NCI-H2081 (cell line): ENCODE data around the gene PPIG.
"Not testable (repeated sequence)": the region's sequence is repeated elsewhere in the genome, so short reads cannot be mapped to it uniquely, and the experiment has no call there.

Experiments used
- DNase-seq, 2 experiments: peaks; one replicate each; lab custom pipeline; 2025; lab: John Stamatoyannopoulos, UW

The PPIG gene

DNA sequence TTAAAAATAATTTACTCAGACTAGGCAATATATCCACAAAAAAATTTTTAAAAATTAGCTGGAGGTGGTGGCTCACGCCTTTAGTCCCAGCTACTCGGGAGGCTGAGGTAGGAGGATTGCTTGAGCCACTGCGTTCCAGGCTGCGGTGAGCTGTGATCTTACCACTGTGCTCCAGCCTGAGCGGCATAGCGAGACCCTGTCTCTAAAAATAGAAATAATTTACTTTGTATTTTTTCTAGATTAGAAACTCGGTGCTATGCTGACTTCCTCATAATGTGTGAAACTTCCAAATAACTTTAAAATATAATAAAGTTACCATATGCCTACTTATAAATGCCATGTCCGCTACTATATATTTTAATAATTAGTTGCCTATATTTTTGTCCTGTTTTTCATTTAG is 6.7 kb downstream of the PPIG start:
- DNase-seq, result no peak

DNA sequence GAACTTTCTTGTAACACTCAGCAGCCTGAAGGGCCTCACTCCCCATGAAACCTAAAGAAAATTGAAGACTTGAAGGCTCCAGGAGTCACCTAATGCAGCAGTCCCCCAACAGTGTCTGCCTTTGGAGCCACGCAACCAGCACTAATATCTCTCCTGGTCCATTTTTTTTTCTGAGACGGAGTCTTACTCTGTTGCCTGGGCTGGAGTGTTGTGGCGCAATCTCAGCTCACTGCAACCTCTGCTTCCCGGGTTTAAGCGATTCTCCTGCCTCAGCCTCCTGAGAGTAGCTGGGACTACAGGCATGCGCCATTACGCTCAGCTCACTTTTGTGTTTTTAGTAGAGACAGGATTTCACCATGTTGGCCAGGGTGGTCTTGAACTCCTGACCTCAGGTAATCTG is 12.4 kb downstream of the PPIG start:
- DNase-seq, result not testable (repeated sequence)

DNA sequence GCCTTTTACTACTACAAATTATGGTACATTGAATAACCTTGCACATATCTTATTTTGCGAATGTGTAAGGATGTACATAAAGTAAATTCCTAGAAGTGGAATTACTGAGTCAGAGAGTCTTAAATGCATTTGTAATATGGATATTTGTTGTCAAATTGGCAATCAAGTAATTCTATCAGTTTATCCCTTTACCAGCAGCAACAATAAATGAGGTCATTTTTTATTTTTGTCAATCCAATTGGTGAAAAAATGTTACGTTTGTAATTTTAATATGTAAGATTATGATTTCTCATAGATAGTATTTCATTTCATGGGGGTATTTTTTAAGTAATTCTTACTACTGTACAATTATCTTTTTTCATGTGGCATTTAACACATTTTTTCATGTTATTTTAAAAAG is 14.8 kb downstream of the PPIG start:
- DNase-seq, result no peak

DNA sequence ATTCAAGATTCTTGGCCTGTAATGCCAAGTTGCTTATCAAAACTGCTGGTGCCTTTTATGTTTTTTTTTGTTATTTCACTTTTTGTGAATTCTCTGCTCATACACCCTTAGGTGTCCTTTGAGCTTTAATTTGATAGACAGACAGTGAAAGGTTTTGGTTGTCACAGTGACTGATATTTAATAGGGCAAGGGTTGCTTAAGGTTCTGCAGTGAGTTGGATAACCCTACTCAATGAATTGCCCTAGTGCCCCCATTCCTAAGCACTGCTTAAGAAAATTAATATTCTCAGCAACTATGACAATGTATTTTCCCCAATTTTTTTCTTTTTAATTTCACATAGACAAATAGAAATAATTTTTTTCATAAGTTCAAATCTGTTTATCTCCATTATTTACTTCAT is 15.4 kb downstream of the PPIG start:
- DNase-seq, result no peak

DNA sequence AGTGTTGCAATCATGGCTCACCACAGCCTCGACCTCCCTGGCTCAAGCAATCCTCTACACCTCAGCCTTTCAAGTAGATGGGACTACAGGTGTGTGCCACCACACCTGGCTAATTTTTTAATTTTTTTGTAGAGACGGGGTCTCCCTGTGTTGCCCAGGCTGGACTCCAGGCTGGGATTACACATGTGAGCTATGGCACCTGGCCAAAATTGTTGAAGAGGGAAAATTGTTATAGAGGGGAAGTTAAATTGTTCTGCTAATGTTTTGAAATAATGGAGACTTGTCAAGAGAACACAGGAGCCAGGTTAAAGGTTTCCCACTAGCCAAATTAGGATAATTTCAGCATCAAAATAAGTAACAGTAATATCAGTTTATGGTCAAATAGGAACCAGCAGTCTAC is 25.1 kb downstream of the PPIG start:
- no peak for DNase-seq

DNA sequence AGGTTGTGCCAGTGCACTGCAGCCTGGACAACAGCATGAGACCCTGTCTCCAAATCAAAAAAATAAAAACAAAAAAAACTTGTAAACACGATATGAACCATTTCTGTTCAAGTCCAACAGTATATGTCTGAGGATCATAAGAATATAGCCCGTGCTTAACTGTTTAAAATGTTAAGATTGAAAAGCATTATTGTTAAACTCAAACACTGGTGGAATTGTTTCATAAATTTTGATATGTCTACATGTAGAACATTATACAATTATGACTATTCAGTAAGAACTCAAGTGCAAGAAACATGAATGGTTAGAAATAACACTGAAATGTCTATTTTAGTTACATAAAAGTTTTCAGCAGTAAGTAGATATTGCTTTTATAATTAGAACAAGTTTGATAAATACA is 29.7 kb downstream of the PPIG start:
- DNase-seq, result no peak

DNA sequence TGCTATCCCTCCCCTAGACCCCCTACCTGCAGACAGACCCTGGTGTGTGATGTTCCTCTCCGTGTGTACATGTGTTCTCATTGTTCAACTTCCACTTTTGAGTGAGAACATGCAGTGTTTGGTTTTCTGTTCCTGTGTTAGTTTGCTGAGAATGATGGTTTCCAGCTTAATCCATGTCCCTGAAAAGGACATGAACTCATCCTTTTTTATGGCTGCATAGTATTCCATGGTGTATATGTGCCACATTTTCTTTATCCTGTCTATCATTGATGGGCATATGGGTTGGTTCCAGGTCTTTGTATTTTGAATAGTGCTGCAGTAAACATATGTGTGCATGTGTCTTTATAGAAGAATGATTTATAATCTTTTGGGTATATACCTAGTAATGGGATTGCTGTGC is 31.8 kb downstream of the PPIG start:
- not testable (repeated sequence) for DNase-seq

DNA sequence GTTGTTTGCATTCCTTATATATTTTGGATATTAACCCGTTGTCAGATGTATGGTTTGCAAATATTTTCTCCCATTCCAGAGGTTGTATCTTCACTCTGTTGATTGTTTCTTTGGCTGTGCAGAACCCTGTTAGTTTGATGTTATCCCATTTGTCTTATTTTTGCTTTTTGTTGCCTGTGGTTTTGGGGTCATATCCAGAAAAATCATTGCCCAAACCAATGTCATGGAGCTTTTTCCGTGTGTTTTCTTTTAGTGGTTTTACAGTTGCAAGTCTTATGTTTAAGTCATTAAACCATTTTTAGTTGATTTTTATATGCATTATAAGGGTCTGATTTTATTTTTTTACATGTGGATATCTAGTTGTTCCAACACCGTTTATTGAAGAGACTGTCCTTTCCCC is 35.8 kb downstream of the PPIG start:
- no peak for DNase-seq

DNA sequence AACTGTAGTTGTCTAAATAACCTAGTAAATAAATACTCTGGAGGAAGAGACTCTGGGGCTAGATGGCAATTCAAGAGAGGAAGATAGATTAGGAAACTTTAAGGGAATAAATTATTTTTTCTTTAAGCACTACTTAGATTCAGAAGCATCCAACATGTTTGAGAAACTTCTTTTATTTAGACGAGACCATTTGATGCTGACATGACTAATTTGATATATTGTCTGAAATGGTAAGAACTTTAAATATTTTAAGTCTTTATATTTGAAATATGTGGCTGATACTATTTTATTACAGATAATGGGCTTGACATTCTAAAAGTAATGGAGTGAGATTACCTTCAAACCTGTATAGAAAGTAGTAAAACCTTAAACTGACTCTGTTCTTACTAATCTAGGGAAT is 36.4 kb downstream of the PPIG start:
- no peak for DNase-seq

DNA sequence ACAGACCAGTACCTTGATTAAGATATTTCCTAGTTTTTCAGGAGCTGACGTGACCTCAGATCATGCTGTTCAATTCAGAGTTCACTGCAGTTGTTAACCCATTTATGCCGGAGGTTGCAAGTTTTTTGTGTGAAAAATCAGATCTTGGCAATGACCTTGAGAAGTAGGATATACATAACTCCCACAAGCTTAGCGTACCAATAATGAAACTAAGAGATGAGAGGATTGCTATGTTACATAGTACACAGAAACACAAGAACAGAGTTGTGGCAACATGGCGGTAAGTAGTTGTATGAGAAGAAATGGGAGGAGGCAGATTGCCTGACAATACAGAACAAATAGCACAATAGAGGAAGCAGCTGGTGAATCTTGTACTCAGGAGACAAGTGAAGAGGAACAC is 39.1 kb downstream of the PPIG start:
- no peak for DNase-seq

DNA sequence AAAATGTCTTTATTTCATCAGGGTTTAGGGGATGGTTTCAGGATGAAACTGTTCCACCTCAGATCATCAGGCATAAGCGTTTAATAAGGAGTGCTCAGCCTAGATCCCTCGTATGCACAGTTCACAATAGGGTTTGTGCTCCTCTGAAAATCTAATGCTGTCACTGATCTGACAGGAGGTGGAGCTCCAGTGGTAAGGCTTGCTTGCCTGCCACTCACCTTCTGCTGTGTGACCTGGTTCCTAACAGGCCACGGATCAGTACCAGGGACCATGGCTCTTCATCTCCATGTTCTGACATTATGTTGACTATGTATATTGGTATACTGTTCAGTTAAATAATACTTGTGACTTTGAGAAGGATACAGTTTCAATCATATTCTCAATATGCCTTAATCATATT is 41.6 kb downstream of the PPIG start:
- no peak for DNase-seq

DNA sequence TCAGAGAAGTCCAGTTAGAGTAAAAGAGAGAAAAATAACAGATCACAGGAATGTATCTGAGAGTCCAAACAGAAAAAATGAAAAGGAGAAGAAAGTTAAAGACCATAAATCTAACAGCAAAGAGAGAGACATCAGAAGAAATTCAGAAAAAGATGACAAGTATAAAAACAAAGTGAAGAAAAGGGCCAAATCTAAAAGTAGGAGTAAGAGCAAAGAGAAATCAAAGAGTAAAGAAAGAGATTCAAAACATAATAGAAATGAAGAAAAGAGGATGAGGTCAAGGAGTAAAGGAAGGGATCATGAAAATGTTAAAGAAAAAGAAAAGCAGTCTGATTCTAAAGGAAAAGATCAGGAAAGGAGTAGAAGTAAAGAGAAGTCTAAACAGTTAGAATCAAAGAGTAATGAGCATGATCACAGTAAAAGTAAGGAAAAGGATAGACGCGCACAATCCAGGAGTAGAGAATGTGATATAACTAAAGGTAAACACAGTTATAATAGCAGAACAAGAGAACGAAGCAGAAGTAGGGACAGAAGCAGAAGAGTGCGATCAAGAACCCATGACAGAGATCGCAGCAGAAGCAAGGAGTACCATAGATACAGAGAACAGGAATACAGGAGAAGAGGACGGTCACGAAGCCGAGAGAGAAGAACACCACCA is 52.4 kb downstream of the PPIG start:
- DNase-seq, result no peak

DNA sequence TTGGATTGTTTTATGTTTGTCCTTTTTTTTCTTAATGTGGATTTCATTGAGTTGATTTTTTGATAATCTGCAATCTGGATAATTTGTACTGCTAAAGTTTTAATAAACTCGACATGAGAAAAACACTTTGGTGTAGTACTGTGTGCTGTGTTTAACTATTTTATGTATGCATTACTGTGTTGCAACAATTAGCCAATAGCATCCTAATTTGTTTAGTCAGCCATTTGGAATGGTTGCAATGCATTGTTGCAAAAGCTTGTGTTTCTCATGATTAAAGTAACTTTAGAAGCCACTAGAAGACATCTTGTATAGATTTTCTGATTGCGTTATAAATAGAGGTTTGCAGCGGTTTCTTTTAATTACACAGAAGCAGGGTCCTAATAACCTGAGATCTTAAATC is 53.5 kb downstream of the PPIG start:
- DNase-seq, result no peak

DNA sequence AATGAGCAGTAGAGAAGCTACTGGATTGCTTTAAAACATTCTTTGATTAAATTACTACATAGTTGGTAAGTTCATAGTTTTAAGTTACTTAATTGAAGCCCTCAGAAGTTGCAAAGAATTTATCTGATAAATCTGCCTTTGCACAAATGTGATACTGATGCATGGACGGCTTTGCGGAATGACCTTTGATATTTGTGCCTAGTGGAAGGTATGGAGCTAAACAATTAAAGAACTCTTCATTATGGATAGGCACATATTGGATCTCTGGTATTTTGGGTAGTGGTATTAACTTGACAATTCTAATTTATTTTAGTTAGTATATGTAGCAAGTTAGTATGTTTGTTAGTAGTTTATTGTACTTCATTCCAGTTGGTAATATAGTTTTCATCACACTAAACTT is 56.0 kb downstream of the PPIG start:
- DNase-seq, result no peak

DNA sequence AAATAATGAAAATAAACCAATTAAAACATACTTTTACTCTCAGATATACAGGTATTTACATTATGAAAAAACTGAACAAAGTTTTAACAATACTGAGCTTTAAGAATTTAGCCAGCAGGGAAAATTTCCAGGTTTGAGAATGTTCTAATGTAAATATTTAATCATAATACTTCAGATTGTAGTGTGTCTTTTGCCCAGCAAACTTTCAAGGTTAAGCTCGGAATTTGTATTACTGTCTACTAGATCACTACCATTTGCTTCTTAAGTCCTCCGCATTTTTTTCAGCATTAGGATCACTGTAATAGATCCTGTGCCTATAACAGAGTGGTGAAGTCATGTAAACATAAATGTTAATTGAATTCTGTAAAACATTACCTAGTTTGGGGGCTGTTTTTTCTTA is 57.3 kb downstream of the PPIG start:
- no peak for DNase-seq

DNA sequence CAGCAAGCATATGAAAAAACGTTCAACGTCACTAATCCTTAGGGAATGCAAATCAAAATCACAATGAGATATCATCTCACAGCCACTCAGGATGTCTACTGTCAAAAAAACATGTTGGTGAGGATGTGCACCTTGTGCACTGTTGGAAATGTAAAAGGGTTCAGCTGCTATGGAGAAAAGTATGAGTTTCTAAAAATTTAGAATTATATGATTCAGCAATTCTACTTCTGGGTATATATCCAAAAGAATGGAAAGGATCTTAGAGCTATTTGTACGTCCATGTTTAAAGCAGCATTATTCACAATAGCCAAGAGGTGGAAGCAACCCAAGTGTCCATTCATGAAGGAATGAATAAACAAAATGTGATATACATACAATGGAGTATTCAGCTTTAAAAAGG is 60.0 kb downstream of the PPIG start:
- DNase-seq, result no peak

DNA sequence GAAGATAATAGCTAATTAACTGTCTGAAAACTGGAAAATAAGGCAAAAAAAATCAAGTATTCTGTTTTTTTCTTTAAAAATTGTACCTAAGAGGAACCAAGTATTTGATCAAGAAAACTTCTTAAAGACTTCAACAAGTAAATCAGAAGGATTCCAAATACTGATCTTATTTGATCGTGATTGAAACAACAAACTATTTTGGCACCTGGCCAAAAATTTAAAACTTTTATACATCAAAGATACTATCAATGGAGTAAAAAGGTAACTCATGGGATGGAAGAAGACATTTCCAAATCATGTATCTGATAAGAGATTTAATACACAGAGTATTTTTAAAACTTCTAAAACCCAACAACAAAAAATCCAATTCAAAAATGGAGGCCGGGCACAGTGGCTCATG is 63.3 kb downstream of the PPIG start:
- DNase-seq, result no peak

DNA sequence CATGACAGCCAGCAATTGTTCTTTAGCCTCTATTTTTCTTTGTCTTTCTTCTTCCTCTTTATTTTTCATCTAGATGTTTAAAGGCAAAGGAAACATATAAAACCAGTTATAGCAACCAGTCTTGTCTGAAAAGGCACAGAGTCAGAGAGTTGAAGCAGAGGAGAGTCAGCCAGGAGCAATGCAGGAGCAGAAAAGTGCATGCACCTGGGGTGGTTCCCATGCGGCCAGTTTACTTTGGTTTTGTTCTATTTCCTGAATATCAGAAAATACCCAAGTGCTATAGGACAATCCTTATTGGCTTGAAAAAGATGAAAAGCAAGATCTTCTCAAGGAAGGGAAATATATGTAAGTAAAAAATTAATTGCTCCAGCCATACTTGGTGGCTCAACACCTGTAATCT is 65.1 kb downstream of the PPIG start:
- DNase-seq, result no peak

DNA sequence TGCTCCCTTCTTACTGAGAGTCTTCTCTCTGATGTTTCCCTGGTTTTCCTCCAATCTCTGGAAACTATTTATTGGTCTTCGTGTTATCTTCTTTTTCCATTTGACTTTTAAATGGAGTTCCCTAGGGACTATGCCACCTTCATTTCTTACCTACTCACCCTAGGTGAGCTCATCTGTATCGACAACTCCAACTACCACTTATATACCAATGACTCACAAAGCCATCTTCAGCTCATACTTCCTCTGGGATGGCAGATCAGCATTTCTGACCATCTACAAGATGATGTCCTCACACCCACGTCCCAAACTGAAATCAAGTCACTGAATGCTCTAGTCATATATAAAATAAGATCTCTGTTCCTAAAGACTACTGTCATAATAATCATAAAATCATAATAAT is 69.5 kb downstream of the PPIG start:
- no peak for DNase-seq

DNA sequence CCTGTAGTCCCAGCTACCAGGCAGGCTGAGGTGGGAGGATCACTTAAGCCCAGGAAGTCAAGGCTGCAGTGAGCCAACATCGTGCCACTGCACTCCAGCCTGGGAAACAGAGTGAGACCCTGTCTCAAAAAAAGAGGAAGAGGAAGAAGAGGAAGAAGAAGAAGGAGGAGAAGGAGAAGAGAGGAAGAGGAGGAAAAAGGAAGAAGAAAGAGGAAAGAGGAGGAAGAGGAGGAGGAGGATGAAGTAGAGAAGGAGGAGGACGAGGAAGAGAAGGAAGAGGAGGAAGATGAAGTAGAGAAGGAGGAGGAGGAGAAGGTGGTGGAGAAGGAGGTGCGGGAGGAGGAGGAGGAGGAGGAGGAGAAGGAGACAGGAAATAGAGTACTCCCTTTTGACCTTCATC is 72.0 kb downstream of the PPIG start:
- DNase-seq, result no peak

DNA sequence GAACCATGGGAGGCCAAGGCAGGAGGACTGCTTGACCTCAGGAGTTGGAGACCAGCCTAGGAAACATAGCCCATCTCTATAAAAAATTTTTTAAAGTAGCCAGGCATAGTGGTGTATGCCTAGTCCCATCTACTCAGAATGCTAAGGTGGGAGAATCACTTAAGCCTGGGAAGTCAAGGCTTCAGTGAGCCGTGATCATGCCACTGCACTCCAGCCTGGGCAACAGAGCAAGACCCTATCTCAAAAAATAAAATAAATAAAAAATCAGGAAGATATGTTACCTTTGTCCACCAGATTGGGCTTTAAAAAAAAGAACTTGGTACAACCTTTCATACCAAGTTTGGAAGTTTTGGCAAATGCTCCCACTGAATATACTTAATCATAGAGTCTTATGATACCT is 74.7 kb downstream of the PPIG start:
- DNase-seq, result no peak

DNA sequence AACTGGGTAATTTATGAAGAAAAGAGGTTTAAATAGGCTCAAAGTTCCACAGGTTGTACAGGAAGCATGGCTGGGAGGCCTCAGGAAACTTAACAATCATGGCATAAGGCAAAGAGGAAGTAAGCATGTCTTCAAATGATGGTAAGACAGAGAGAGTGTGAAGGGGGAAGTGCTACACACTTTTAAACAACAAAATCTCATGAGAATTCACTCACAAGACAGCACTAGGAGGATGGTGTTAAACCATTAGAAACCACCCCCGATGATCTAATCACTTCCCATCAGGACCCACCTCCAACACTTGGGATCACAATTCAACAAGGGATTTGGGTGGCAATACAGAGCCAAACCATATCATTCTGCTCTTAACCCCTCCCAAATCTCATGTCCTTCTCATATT is 75.2 kb downstream of the PPIG start:
- DNase-seq, result no peak

DNA sequence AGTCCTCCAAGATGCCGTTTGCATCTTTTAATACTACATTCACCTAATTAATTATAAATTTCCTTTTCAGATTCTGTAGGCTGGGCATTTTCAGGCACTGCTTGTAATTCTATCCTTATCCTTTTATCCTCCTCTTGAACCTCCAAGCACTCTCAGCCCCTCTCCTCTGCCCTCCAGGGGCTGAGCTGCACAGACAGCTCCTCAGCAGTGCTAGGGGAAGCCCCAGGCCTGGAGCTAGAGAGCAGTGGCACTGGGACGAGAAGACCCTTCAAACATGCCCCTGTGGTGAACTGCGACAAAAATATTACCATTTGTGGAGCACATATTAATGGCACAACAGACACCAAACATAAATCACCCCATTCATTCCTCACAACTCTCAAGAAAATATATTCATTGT is 77.1 kb downstream of the PPIG start:
- DNase-seq, result no peak

DNA sequence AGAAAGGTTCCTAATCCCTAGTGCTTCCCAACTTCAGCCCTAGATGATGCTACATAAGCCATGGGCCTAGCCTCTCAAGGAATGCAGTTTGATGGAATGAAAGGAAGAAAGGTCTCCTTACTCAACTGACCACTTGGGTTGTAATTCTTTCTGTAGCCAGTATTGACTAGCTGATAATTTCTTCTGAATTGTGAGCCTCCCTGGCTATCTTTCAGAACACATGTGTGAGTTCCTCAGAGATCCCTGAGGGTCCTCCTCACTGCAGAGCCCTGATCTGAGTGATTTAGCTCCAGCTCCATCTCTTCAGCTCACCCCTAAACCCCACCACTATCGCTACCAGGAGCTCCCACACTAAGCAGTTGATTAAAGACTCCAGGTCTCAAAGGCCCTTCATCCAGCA is 78.6 kb downstream of the PPIG start:
- DNase-seq, result no peak

DNA sequence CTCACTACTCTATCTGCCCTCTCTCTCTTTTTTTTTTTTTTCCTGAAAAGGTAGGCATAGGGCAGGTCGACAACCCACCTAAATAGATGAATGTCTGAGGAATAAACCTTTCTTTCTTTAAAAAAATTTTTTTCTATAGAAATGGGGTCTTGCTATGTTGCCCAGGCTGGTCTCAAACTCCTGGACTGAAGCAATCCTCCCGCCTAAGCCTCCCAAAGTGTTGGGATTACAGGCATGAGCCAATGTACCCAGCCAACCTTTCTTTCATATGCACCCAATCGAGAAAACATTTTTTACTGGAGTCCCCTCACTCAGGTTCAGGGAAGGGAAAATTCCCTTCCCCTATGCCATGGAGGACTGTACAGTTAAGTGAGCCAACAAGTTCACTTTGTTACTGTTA is 79.1 kb downstream of the PPIG start:
- no peak for DNase-seq
